ENCODE data around the gene FNDC3B.
"Not testable (repeated sequence)": the region's sequence is repeated elsewhere in the genome, so short reads cannot be mapped to it uniquely, and the experiment has no call there.

Gene FNDC3B

DNA sequence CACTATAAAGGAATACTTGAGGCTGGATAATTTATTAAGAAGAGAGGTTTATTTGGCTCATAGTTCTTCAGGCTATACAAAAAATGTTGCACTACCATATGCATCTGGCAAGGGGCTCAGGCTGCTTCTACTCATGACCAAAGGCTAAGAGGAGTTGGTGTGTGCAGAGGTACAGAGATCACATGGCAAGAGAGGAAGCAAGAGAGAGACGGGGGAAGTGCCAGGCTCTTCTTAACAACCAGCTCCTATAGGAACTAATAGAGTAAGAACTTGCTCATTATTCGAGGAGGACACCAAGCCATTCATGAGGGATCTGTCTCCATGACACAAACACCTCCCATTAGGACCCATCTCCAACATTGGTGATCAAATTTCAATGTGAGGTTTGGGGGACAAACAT lies 6.0 kb upstream of the FNDC3B start:
- no peak for DNase-seq

DNA sequence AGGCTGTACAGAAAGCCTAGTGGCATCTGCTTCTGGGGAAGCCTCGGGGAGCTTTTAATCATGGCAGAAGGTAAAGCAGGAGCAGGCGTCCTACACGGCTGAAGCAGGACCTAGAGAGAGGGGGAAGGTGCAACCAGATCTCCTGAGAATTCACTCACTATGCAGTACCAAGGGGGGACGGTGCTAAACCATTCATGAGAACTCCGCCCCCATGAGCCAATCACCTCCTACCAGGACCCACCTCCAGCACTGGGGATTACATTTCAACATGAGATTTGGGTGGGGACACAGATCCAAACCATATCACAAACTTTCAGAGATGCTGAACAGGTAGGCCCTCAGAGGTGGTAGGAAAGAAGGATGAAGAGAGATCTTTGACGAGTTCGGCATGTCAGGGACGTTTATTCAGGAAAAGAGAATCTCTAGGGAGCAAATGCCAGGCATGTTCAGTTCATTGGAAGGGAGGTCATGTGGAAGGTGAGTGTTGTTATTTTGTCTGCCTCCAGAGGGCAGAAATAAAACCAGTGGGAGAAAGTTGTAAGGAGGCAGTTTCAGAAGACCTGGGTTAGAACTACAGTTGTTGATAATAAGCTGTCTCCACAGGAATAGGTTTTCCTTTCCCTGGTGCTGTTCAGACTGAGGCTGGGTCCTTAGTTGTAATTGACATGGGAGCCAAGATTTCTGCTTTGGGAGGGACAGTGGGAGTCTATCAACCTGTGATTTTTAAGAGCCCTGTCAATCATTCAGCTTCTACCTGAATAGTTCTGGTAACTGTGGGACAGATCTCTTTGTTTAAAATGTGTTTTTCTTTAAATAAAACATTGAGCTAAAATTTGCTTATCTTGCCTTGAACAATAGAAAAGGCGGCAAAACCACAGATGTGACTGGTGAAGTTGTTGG lies 4.3 kb upstream of the FNDC3B start:
- no peak for DNase-seq

DNA sequence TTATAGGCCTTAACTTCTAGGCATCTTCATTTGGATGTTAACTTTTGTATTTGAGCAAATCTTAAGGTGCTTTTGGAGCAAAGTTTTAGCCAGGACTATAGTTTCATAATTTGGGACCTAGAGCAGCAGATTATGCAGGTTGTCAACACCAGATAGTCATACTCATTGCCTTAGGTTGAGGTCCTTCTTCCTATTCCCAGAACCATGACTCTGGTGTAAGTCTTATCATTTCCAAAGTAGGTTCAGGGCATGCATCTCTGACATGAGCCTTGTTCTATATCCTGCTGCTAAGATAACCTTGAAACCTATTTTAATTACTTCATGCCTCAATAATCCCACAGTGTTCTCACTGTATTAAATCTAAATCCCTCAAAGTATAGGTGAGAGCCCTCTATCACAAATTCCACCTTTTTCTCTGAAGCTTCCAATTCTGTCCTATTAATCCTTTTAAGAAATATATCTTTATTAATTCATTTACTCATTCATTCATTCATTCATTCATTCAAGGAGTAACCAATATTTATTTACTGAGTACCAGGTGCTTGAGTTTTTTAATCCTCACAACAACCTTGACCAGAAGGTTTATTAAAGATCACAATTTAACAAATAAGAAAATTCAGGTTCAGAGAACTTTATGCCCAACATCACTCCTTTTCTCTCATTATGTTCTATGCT lies 2.7 kb upstream of the FNDC3B start:
- no peak for DNase-seq

DNA sequence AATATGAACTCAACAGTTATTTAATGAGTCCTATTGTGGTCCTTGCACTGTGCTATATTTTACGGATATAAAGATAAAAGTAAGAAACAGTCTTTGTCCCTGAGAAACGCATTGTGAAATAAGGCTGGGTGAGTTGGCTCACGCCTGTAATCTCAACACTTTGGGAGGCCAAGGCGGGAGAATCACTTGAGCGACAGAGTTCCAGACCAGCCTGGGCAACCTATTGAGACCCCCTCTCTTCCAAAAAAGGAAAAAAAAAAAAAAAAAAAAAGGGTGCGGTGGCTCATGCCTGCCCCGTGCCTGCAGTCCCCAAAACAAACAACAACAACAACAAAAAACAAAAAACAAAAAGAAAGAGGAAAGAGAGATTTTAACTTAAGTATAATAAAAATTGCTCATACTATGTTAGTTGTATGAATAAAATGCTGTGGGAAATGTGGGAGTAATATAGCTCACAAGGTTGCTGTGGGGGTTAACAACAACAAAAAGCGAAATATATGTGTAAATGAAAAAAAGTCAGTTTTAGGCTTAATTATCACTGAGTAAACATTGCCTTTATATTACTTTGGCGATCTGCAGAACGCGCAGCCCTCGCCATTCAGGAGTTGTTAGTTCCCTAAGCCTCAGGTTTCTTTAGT lies 461 bp upstream of the FNDC3B start:
- no peak for DNase-seq

DNA sequence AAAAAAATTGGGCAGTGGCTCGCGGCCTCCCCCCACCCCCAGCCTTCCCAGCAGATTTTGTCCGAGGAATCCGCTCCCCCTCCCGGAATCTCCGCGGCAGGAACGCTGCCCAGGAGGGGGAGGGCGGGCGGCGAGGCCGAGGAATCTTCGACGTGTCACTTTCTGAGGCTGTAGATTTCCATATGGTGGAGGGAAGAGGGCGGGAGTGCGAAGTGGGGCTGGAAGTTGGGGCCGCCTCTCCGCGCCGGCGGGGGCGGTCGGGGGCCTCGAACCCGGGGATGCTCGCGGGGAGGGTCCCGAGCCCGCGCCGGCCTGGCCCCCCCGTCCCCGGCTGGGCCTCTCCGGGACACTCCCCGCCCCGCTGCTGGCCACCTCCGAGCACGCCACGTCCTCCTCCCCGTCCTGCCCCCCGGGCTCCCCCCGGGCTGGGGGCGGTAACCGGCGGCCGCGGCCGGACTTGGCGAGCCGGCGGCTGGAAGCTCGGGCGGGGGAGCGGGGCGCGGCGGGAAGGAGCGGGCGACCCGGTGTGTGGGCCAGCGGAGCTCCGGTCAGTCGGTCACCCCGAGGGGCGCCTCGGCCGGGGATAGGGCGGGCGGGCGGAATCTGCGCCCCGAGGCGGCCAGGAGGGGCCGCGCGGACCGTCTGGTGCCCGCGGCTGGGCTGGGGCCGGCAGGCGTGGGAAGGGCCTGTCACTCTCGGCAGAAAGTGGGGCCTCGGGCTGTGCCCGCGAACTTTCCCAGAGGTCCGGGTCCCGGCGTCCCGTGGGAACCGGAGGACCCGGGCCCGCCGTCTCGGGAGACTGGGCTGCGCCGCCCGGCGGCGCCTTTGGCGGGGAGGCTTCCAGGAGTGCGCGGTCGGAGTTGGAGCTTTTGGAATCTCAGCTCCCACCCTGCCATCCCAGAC lies 951 bp downstream of the FNDC3B start:
- peak; percentile 7 for DNase-seq

DNA sequence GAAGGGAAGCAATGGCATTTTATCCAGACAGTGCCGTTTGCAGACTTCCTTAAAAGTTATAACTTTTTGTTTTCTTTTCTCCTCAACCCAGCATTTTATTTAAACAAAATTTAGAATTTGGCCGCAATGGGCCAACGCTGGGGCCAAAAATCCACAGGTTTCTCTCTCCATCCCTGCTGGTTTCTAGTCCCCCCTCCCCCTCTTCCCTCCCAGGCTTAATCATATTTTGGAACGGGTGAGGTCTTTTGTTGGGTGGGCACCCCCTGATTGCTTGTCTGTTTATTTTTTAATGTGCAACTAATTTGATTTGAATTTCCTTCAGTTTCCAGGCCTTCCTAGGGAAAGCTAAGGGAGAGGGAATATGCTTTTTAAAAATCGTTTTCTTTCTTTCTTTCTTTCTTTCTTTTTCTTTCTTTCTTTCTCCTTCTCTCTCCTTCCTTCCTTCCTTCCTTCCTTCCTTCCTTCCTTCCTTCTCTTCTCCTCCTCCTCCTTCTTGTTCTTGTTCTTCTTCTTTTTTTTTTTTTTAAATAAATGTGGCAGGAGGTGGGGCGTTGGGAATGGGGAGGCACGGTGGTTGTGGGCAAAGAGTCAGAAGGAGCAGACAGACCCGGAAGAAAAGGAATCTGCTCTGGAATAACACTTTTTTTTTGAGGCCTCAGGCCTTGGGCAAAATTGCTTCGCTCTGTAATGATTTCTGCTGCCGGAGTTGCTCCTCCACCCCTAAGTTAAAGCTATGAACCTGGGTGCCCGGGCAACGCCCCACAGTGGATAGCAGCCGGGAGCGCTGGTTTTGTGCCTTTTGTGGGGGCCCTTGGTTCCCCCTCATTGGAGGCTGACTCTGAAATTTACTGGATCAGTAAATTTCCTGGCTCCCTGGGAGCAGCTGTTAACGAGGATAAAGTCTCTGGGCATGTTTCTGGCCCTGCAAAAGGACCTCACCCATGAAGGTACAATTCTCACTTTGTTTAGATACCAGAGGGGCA lies 1.9 kb downstream of the FNDC3B start:
- DNase-seq = no peak

DNA sequence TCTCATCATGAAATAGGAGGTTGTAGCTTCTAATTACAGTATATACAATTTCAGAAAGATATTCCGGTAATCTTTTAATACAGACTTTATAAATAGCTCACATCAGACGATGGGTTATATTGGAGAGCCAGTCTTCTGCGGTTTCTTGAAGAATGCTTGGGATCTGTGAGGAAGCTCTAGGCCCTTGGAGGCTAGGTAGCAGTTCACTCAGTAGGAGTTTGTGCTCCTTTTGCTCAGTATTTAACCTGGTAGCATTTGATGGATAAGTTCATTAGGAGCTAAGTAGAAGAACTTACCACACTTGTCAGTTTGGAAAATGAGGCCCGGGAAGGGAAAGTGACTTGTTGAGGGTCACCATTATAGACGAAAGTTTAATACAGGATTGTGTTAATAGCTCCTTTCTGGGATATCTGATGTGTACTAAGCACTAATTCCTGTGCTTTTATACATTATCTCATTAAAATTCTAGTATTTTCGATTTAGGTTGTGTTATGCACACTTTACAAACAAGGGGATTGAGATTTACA lies 2.8 kb downstream of the FNDC3B start:
- DNase-seq = no peak

DNA sequence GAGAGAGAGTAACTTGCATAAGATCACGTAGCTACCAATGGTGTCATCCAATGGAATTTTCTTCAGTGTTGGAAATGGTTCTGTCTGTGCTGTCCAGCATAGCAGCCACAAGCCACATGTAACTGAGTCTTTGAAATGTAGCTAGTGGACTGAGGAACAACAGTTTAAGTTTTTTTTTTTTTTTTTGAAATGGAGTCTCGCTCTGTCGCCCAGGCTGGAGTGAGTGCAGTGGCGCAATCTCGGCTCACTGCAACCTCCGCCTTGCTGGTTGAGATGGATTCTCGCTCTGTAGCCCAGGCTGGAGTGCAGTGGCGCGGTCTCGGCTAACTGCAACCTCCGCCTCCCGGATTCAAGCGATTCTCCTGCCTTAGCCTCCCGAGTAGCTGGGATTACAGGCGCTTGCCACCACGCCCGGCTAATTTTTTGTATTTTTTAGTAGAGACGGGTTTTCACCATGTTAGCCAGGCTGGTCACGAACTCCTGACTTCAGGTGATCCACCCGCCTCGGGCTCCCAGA lies 3.3 kb downstream of the FNDC3B start:
- not testable (repeated sequence) for DNase-seq

DNA sequence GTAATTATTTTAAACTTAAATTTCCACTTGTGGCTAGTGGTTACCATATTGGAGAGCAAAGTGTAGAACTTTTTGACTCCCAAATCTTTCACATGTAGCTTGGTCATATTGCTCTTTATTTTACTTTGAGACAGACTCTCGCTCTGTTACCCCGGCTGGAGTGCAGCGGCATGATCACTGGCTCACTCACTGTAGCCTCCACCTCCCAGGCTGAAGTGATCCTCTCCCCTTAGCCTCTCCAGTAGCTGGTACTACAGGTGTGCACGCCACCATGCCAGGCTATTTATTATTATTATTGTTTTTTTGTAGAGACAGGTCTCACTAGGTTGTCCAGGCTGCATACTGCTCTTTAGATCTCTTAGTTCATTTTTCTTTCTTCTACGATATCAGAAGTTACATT lies 3.9 kb downstream of the FNDC3B start:
- no peak for DNase-seq

DNA sequence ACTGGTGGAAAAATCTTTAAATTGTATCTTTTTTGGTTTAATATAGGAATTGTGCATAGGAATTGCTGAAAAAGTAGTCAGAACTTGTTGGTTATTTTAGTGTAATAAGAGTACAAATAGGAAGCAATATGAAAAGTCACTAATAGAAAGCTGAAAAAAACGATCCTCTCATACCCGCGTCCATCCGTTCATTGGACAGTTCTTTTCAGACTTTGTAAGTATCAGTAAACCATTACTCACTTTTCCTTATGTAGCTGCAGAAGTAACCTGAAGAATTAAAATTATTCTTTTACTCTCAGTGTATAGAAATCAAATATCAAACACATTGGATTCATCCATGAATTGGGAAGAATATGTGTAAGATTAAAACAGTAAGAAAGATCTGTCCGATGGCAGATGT lies 4.4 kb downstream of the FNDC3B start:
- no peak for DNase-seq

DNA sequence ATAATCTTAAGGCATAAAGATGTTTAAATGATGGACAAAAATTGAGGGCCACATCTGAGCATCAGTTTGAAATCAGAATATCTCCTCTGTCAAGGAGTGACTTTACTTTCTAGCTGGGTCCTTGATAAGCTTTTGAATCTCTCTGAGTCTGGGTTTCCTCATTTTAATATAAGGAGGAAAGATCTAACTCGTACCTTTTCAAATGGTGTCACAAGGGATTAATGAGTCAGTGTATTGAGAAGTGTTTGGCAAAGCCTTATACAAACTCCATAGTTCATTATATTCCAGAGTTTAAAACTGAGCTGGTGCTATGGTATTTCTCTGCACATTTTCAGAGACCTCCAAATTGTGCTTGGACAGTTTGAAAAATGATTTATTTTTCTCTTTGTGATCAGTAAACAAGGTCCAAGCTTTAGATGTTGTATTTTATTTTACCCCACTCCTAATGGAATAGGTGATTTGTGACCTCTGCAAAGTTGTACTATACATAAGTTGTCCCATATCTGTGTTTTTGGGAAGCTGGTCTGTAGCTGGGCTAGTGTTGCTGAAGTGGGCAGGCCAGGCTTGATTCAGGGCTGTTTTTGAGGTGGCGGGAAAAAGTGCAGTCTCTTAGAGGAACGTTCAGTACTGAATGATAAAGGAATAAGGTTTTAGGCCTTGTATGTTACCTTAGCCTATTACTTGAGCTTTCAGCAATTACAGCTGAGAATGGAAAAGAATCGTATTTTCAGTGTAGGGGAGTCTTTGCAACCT lies 5.6 kb downstream of the FNDC3B start:
- DNase-seq = no peak

DNA sequence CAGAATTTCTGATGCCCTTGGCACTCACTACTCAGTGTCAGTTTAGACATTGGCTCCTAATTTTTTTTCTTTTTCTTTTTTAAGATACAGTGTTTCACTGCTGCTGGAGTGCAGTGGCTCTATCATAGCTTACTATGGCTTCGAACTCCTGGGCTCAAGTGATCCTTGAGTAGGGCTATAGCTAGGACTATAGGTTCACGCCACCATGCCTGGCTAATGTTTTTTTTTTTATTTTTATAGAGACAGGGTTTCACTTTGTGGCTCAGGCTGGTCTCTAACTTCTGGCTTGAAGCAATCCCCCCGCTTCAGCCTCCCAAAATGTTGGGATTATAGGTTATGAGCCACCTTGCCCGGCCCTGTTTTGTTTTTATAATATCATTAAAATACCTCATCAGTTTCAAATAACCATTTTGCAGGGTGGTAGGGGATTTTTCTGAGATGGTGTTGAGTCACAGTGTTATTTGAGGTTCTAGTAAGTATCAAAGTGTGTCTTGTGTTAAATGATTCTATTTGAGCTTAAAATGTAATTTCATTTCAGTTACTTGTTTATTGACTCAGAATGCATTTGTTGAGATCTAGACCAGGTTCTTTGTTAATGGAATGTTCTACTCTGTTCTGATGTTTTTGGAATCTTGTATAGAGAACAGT lies 7.0 kb downstream of the FNDC3B start:
- DNase-seq = no peak

DNA sequence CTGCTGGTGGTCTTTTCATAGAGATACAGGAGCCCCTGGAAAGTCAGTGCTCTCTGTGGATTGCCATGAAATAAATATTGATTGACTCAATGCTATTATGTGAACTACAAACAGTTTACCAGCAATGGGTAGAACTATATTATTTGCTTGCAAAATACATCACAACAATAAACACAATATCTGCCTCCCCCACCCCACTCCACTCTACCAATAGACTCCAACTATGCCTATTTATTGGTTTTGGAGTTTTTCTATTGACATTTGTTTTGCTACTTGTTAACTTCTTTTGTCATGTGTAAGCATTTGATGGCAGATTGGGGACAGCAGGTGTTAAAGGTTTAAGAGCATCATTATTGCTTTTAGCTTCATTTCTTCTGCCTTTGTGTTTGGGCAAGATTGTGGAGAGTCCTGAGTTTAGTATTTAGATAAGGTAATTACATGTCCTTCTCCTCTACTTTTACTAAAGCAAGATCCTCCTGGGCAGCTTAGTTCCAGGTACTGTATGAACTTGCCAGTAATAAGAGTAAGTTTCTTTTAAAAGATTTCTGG lies 8.3 kb downstream of the FNDC3B start:
- no peak for DNase-seq

DNA sequence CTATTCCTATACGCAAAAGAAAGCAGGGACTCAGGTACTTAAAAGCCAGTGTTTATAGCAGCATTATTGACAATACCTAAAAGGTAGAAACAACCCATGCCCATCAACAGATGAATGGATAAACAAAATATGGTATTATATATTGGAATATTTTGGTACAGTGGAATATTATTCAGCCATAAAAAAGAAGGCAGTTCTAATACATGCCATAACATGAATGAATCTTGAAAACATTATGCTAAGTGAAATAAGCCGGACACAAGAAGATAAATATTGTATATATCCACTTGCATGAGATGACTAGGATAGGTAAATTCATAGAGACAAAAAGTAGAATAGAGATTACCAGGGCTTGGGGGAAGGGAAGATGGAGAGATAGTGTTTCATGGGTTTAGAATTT lies 9.2 kb downstream of the FNDC3B start:
- DNase-seq = no peak

DNA sequence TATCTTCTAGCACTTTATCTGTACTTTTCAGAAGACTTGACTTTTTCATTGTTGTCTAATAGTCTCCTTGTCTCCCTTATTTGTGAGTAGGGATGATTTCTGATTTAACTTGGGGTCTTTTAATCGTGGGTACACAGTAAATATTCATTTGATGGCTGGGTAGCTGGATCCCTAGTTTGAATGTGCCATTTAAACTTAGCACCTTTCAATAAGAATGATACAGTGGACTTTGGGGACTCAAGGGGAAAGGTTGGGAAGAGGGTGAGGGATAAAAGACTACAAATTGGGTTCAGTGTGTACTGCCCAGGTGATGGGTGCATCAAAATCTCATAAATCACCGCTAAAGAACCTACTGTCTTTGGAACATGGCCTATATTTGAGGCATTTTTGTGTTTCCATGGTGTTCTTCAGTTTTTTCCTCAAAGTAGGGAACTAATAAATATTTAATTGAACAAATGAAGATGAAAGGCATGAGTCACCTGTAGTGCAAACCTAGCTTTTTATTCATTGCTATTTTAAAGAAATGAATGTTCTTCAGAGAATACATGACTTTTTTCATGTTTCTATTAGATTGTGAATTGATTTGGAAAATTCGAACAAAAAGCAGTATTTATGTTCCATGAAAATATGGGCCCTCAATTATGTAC lies 12.1 kb downstream of the FNDC3B start:
- no peak for DNase-seq

DNA sequence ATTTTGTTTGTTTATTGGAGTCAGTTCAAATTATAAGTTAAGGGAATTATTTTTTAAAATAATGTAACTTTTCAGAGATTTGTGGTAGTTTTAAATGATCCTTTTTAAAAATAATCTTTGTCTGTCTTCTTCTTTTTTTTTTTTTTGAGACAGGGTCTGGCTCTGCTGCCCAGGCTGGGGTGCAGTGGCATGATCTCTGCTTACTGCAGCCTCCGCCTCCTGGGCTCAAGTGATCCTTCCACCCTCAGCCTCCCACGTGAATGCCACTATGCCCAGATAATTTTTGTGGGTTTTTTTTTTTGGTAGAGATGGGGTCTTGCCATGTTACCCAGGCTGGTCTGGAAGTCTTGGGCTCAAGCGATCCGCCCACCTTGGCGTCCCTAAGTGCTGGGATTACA lies 12.6 kb downstream of the FNDC3B start:
- DNase-seq = no peak

DNA sequence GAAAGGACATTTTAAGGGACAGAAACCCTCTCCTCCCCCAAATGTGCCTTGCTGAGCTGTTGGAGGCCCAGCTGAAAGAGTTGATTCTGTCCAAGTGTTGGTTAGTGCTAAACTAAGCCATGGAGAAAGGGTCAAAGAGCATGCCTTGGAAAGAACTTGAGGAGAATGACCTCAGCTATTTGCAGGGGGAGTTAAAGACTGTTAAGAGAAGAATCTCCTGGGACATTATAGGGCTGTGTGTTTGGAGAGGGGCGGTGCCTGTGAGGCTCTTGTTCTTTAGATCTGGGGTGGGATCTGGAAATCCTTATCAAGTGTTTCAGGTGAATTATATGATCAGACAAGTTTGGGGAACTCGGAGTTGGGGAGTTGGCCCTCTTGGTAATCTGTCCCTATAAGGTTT lies 13.0 kb downstream of the FNDC3B start:
- no peak for DNase-seq

DNA sequence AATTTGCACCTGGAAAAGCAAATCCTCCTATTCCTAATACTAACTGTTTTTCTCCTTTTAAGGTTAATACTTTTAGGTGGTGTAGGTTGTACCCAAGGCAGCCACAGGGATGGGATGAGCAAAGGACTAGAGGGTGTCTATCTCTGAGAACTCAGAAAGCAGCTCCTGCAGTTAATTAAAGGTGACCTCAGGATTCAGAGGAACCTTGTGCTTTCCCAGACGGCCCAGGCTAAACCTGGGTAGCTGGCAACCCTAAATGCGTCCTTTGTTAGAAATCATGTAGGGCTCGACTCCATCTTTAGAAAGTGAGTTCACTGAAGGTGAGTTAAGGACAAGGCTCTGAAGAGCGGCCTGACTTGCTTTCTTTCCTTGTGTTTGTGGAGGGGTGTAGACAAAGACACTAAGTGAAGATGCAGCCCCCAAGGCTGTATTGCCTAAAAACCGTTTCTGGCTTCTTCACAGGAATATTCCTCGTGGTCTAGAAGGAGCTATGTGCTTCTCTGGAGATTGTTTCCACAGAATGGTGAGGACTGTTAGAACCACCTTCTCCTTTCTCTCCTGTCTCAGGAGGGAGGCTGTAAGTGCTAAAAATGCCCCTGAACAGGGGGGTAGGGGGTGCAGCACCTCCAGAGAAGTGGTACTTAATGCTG lies 14.9 kb downstream of the FNDC3B start:
- no peak for DNase-seq

All from NCI-H1092 (cell line).